GM21423 (cell line): ENCODE measurements around the gene PRR20G.
"Not testable (repeated sequence)": the region's sequence is repeated elsewhere in the genome, so short reads cannot be mapped to it uniquely, and the experiment has no call there.

ENCODE experiments used
- ATAC-seq: cut with Tn5 transposase; IDR thresholded peaks from one replicate; pipeline ENCODE4 v1.9.1; 2021; ENCODE audit warnings: mild to moderate bottlenecking, moderate library complexity; ENCODE audit not compliant: unreplicated experiment

Gene PRR20G

DNA sequence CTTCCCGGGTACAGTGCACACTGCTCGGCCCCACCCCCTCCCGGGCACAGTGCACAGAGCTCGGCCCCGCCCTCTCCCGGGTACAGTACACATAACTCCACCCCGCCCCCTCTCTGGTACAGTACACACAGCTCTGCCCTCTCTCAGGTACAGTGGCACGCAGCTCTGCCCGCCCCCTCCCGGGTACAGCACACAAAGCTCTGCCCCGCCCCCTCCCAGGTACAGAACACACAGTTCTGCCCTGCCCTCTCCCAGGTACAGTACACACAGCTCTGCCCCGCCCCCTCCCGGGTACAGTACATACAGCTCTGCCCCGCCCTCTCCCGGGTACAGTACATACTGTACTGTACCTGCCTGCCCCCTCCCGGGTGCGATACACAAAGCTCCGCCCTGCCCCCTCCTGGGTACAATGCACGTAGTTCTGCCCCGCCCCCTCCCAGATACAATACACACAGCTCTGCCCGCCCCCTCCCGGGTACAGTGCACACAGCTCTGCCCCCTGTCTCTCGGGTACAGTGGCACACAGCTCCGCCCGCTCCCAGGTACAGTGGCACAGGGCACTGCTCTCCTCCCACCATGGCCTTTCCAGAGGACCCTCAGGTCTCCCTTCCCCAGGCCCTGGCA is 16.4 kb upstream of the PRR20G start:
- no peak for ATAC-seq

DNA sequence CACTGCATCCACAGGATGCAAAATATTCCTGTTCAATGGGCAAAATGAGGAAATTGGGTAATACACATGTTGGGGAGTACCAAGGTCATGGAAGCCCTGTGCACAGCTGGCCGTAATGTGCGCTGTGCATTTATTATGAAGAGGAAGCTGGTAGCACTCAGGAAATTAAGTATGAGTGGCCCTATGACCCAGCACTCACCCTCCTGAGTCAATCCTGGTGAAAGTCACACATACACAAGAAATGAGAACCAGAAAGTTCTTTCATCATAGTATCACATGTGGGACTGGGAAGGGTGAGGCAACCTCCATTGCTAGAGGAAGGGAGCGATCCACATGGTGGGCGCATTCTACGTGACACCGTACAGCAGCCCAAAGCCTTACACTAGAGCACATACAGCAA is 11.4 kb upstream of the PRR20G start:
- no peak for ATAC-seq

DNA sequence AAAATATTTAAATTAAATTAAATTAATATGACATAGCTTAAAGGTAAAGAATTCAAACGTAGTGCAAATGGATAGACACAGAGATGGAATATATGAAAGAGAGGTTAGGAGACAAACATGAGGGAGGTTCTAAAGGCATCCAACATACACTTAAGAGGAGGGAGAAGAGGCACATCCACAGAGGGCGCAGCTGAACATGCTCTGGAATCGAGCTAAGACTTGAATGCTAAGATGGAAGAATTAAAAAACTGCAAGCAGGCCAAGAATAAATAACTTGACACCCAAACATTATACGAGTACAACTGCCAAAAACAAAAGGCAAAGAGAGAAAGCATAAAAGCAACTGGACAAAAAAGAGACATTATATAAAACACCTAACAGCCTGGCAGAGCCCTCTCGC is 9.1 kb upstream of the PRR20G start:
- no peak for ATAC-seq

DNA sequence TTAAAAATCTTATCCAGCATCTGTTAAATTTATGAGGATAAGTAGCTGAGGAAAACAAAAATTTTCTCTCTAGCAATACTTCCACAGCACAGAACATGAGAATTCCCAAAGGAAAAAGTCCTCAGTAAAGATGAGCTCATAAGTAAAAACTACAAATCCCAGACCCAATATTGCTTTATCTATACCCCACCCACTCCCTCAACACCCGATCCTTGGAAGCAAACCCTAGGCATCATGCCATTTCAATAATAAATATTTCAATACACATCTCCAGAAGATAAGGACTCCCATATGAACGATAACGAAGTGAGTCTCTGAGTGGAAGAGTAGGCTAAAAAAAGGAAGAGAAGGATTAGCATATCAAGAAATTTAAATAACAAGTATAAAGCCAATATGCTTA is 8.3 kb upstream of the PRR20G start:
- ATAC-seq = no peak

DNA sequence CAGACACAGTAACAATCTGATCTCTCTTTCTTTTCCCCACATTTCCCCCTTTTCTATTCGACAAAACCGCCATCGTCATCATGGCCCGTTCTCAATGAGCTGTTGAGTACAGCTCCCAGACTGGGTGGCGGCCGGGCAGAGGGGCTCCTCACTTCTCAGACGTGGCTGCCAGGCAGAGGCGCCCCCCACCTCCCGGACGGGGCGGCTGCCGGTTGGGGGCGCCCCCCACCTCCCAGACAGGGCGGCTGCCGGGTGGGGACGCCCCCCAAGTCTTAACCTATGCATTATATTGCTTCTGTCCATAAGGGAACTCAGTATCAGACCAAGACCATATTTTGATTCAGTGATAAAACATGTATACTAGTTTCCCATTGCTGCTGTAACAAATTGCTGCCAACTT is 5.8 kb upstream of the PRR20G start:
- not testable (repeated sequence) for ATAC-seq

DNA sequence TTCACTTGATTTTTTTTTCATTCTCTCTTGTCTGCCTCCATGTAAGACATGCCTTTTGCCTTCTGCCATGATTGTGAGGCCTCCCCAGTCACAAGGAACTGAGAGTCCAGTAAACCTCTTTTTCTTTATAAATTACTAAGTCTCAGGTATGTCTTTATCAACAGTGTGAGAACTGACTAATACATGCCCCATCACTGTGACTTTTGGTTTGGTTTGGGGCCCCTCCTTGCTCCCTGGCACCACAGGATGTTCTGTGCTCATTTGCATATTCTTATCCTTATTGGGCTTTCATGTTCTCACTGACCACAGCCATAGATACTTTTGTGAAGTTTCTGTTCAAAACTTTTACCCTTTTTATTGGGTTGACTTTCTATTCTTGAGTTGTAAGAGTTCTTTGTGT is 3.8 kb upstream of the PRR20G start:
- ATAC-seq = no peak

DNA sequence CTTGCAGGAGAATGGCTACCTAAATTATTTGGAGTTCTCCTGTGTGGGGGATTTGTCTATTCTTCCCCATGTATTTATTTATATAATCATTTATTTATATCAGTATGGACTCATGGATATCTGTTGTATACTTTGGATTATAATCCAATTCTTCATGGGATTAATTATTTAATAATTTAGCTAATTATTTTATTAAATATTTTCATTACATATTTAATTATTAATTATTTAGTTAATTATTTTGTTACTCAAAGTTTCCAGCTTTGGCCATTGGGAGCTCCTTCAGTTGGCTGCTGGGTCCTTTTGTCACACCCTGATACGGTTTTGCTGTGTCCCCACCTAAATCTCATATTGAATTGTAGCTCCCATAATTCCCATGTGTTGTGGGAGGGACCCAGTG is 3.3 kb upstream of the PRR20G start:
- no peak for ATAC-seq

DNA sequence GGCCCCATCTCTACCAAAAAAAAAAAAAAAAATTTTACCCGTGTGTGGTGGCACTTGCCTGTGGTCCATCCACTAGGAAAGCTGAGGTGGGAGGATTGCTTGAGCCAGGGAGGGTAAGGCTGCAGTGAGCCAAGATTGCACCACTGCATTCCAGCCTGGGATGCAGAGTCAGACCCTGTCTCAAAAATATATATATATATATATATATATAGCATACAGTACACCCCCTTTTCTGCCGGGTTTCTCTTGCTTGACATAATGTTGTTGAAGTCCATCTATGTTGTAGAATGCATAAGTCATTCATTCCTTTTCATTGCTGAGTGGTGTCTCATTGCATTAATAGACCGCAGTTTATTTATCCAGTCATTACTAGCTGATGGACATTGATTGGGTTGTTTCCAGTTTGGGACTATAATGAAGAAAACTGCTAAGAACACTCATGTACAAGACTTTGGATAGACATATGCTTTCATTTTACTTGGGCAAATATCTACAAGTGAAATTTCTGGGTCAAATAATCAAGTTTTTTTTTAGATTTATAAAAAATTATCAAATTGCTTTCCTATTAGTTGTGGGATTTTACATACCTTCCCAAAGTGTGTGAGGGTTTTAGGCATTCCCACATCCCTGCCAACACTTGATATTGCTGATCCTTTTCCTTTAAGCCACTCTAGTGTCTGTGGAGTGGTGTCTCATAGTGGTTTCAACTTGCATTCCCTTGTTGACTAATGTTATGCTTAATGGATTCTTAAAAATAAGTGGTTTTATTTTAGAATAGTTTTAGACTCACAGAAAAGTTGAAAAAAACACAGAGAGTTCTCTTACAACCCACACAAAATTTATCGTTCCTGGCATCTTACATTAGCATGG is 2.1 kb upstream of the PRR20G start:
- no peak for ATAC-seq

DNA sequence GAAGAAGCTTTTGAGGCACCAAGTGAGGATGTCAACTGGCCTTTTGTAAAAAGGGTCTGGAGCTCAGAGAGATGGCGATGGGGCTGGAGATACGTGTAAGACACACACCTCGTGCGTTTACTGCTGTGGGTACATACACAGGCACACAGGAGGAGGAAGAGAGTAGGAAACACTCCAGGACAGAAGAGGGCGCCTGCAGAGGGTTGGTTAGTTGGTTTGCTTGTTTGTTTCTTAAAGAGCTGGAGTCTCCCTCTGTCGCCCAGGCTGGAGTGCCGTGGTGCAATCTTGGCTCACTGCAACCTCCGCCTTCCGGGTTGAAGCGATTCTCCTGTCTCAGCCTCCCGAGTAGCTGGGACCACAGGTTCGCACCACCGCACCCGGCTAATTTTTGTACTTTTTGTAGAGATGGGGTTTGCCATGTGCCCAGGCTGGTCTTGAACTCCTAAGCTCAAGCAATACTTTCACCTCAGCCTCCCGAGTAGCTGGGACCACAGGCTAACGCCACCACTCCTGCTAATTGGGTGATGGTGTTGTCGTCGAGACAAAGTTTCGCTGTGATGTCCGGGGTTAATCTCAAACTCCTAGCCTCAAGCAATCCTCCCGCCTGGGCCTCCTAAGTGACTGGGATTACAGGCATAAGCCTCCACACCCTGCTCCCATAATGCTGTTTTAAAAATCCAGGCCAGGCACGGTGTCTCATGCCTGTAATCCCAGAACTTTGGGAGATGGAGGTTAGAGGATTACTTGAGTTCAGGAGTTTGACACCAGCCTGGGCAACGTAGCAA is 1.3 kb upstream of the PRR20G start:
- no peak for ATAC-seq

DNA sequence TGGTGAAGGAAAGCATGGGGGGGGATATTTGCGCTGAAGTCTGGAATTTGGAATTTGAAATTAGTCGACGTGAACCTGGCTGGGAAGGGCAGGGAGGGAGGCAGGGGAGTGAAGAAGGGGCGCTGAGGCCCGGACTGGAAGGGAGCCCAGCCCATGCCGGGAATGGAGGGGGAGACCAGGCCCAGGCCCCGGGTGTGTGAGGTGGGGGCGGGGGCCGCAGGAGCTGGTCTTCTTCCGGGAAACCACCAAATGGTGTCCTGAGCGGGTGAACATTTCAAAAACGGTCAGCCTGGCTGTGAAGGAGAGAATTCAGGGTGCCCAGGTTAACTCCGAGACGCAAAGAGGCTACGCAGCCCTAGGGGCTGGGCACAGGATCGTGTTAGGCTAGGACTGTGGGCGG is 497 bp upstream of the PRR20G start:
- no peak for ATAC-seq

DNA sequence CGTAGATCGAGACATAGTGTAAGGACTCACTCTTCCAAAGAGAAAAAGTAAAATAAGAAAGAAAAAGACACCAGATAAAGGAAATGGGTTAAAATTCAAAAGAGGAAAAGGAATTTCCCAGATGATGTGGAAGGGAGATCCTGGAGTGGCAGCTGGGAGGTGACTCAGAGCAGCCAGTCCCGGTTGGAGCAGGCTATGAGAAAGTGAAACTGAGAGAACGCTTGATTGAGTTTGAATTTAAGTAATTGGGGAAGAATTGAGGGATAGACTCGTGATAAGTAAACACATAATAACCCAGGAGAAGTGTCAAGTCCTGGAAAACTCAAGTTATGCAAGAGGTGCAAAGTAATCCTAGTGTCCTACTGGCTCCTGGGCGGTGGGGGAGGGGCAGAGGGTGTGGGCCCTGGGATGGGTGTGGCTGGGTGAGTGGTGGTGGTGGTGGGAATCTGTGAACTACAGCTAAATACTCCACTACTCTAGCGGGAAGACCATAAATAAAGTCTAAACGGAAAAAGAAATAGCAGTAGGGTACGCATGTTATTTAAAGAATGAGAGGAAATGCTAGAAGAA is 1.2 kb downstream of the PRR20G start:
- ATAC-seq = no peak

DNA sequence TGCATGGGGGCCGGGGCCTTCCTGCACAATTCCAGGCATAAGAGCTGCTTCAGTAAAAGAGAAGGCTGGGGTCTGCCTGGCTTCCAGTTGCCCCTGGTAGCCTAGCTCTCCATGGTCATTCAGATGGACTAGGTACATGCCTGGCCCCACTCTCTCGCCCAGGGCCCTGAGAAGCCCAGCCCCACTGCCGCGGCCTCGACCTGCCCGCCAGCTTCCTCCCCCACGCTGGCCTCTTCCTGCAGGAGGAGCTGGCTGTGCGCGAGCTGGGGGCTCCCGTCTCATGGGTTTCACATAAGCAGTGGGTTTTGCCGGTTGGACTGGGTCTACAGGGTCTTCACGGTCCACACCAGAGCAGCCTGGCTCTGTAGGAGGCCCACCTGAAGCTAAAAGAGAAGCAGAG is 3.6 kb downstream of the PRR20G start:
- no peak for ATAC-seq

DNA sequence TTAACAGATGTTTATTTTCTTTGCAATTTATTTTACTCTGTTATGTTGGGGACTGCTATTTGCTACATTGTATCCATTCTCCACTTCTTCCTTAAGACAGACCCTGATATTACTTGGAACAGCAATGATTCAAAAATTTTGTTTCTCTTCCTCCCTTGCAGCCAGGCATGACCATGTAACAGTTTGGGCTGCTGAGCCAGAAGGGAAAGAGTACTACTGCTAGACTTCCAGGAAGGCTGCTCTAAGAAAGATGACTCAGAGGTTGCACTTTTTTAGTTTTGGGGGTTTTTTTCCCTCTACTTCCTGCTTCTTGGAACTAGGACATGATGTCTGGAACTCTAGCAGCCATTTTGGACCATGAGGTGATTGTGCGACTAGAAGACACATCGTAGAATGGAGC is 10.3 kb downstream of the PRR20G start:
- ATAC-seq = no peak

DNA sequence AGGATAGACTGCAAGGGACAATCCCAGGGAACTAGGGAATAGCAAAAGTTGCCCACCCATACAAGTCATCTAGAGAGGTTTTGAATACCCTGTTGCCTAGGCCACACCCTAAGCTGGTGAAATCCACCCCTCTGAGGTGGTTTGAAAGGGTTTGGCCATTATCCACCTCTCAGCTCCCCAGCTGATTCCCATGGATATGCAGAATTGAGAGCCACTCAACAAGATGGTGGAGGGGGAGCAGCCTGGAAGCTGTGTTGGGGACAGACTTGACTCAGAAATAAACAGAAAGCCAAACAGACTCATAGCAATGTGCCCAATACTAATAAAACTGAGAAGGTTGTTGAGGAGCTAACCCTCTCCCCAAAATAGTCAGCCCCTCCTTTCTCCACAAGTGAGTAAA is 10.9 kb downstream of the PRR20G start:
- ATAC-seq = no peak

DNA sequence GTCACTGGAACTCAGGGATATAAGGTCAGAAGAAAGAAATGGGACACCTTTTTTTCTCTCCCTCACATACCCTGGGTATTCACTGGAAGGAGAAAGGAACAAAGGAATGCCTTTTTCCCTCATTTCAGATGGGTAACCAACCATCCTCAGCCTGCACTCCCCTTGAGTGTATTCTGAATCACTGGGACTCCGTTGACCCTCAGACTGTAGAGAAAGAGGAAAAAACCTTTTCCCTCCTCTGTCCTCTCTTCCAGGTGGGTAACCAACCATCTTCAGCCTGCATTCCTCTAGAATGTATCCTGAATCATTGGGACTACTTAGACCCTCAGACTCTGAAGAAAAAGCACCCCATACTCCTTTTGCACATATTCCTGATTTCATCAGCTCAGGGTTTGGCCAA is 11.4 kb downstream of the PRR20G start:
- ATAC-seq = no peak

DNA sequence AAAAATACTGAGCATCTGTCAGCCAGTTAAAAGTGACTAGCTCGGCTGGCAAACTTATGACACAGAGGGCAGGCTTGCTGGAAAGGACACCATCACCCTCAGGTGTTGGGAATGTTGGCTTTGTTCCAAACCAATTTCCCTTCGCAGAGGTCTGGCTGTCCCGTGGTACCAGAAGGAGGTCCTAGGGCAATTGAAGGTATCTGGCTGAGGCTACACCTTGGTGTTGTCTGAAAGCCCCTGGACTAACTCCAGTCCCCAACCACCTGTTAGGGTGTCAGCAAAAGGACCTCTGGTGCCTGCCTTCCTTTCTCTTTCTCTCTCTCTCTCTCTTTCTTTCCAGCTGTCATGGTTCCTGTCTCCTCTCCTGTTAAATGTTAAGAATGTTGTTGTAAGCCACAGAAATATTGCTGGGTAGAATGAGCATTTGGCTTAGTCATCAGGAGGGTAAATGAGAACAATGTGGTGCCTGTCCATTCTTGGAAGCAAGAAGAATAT is 12.5 kb downstream of the PRR20G start:
- ATAC-seq = no peak

DNA sequence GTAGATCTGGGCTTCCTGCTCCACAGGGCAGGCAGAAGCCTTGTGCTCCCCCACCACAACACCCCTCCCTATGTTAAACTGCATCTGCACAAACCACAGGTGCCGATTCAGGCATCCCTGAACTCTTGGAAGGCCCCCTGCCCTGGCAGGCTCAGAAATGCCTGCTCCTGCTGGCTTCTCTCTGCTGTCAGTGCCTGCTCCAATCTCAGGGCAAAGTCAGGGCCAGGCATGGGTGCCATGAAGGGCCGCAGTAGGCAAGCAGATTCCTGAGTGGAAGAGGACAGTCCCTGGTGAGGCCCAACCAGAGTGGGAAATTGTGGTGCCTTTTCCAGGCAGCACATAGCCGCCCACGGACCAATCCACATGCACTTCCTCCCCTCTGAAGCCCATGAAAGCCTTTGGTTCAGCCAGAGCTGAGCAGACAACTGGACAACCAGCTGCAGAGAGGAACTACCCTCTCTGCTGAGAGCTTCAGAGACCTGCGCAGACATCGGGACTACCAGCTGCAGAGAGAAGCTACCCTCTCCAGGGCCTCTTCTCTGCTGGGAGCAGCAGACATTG is 13.6 kb downstream of the PRR20G start:
- no peak for ATAC-seq

DNA sequence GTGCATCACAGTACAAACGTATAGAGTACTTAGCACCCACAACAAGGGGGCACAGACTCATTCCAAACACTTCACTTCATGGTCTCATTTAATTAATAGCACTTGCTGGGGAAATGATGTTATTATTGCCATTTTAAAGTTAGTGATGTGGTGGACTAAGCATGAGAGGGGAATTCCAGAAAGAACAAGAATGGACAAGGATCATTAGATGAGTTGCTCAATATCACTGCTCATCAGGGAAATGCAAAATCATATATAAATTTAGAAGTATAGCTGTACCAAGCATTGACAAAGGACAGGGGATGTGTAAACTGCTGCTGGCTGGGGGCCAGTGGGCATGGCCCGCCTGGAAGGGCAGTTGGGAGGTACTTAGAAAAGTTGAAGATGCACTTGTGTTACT is 14.6 kb downstream of the PRR20G start:
- no peak for ATAC-seq

DNA sequence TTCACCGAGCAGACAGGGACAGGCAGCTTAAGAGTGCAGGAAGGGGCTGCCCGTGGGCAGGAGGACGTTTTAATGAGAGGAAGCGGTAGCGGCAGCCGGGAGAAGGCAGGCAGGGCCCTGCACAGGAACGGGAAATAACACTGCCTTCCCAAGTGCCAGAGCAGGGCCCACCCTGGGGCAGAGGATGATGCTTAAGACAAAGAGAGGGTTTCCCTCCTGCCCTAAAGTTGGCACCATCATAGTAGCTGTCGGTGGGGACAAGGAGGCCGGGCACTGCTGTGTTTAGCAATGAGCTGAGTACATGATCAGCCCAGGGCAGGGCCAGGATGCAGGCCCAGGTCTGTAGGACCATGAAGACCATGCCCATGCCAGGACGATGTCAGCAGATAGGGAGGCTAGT is 21.7 kb downstream of the PRR20G start:
- no peak for ATAC-seq

DNA sequence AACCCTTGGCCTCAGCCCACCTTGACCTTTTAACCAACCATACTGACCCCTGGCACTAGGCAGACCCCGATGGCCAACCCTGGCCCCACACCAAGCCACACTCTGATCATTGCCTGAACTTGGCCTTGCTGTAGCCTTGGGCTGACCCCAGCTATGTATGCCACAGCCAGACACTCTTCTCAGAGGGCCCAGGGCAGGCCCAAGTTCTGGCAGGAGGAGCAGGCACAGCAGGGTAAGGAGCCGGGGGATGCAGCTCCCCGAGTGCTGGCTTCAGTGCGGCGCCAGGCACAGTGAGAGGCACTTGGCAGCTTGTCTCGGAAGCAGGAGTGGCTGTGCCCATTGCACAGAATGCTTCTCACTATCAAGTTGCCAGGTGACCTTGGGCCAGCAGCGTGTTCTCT is 22.3 kb downstream of the PRR20G start:
- no peak for ATAC-seq
